ENCODE results near the gene PTPRJ. TPM values are rescaled to one million over a fixed set of nuclear protein-coding genes. Genes with fewer than 3 reads are reported as not detected.

The PTPRJ gene
- 0.32 and 0.44 TPM in 2 replicates for total RNA-seq

DNA sequence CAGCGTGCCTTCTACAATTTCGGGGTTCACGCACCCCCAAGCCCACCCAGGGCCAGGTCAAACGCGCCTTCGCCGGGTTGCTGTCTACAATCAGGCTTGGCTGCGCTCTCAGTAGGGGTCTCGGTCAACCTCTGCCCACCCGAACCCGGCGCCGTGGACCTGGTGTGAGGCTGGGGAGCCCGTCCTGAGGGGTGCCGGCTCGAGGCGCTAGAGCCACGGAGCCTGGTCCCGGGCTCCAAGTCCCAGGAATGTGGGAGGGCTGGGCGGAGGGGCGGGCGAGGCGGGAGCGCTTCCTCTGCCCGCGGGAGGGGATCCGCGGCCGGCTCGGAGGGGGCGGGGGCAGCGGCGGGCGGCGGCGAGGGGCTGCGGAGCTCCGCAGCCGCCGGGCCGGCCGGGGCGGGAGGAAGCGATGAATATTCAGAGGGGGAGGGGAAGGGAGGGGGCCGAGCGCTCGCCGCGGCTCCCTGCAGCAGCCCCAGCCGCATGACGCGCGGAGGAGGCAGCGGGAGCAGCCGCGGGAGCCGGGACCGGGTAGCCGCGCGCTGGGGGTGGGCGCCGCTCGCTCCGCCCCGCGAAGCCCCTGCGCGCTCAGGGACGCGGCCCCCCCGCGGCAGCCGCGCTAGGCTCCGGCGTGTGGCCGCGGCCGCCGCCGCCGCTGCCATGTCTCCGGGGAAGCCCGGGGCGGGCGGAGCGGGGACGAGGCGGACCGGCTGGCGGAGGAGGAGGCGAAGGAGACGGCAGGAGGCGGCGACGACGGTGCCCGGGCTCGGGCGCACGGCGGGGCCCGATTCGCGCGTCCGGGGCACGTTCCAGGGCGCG lies at the start of gene PTPRJ:
Gene PTPRJ (plus strand): TSS at position 472 of the 819 bp plus-strand sequence. CDS start 354 bp downstream, outside the sequence.

DNA sequence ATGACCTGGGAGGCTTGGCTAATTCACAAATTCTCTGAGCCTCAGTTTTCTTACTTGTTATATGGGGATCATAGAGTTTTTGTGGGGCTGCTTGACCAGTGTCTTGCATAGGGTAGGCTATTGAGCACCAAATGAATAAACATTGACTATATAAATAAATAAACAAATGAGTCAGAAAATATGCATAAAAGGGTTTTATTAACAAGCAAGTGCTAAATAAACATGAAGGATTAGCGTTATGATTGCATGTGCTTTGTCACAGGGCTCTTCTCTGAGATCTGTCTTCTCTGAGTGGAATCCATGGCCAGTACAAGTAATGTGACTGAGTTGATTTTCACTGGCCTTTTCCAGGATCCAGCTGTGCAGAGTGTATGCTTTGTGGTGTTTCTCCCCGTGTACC lies 236.2 kb downstream of the PTPRJ start, which contains the start of gene OR4B1:
Gene OR4B1 (plus strand): TSS at position 301 of the 400 bp plus-strand sequence. CDS start 0 bp downstream, at position 301.

Other genes with a start within 250 kb of the PTPRJ start
- gene FNBP4, start 213.2 kb upstream of the PTPRJ start, total RNA-seq = 31.6 and 70.3 TPM in 2 replicates
- gene NUP160, start 132.2 kb upstream of the PTPRJ start, total RNA-seq = 17.0 and 34.0 TPM in 2 replicates
- gene OR4B1, start 236.3 kb downstream of the PTPRJ start, total RNA-seq = not detected in 2 replicates